H1 (cell line): ENCODE results near the gene CD151. TPM values are rescaled to one million over a fixed set of nuclear protein-coding genes. Genes with fewer than 3 reads are reported as not detected.
A peak's percentile ranks its signal among the peaks of the same experiment; 100 is the strongest.

Experiments
- CTCF ChIA-PET: fragments of 300-600 bp; sonication (Branson Sonifier 250); formaldehyde crosslinking; loops from one replicate; lab custom pipeline; 2021; ENCODE audit not compliant: partially characterized antibody; lab: Charles Lee
- POLR2A ChIA-PET: fragments of 300-600 bp; sonication (Branson Sonifier 250); formaldehyde crosslinking; loops from one replicate; lab custom pipeline; 2021; ENCODE audit warnings: inconsistent platforms; ENCODE audit not compliant: partially characterized antibody; lab: Charles Lee
- DNase-seq, 2 experiments: peaks; one replicate each; pipeline versions ENCODE4 v3.0.0 to v3.0.0-alpha.2; 2010 to 2022; ENCODE audit warnings: low spot score in 2 of 2, low read depth in 1 of 2, mixed read lengths in 1 of 2
- FAIRE-seq: peaks from 2 replicates; lab custom pipeline; 2011; peaks lifted over from hg19 to GRCh38; lab: Jason Lieb, UNC
- H2AFZ ChIP-seq: 2 replicates; pipeline ENCODE4 v1.8.1; 2012; ENCODE audit warnings: low read length, inconsistent platforms
- H2AK5ac ChIP-seq: 2 replicates; pipeline ENCODE4 v1.6.1; 2013; ENCODE audit warnings: low read depth, low read length
- H2BK120ac ChIP-seq: replicated peaks from 2 replicates; pipeline ENCODE3; 2013; ENCODE audit warnings: low read depth, low read length, inconsistent platforms
- H2BK12ac ChIP-seq: 2 replicates; pipeline ENCODE4 v1.6.1; 2013; ENCODE audit warnings: low read depth, low read length
- H2BK15ac ChIP-seq: 2 replicates; pipeline ENCODE4 v1.6.1; 2013; ENCODE audit warnings: low read length
- H2BK20ac ChIP-seq: 2 replicates; pipeline ENCODE4 v1.6.1; 2013; ENCODE audit warnings: low read length
- H2BK5ac ChIP-seq: 2 replicates; pipeline ENCODE4 v1.6.1; 2013; ENCODE audit warnings: low read depth, low read length
- H3K14ac ChIP-seq: 2 replicates; pipeline ENCODE4 v1.6.1; 2013; ENCODE audit warnings: inconsistent platforms; ENCODE audit not compliant: insufficient read length
- H3K18ac ChIP-seq: 2 replicates; pipeline ENCODE4 v1.6.1; 2013; ENCODE audit warnings: low read length; ENCODE audit errors: extremely low read depth
- H3K23ac ChIP-seq: 2 replicates; pipeline ENCODE4 v1.6.1; 2013; ENCODE audit warnings: inconsistent platforms; ENCODE audit not compliant: insufficient read length
- H3K23me2 ChIP-seq: 2 replicates; pipeline ENCODE4 v1.6.1; 2013; ENCODE audit warnings: low read depth, low read length
- H3K27ac ChIP-seq: 2 replicates; pipeline ENCODE4 v1.6.1; 2011; ENCODE audit warnings: low read depth, low read length, inconsistent platforms
- H3K27me3 ChIP-seq, 4 experiments: replicated peaks in 1 of 4; 1 replicate in 1 of 4; 2 replicates in 3 of 4; pipeline versions ENCODE4 v1.6.1 to v1.8.1; 2011 to 2013; ENCODE audit warnings: low read length in 3 of 4, mild to moderate bottlenecking in 3 of 4, inconsistent platforms in 2 of 4, mixed read lengths in 2 of 4, moderate library complexity in 1 of 4; ENCODE audit not compliant: control insufficient read depth in 3 of 4, insufficient read depth in 3 of 4; ENCODE audit errors: extremely low read depth in 1 of 4
- H3K36me3 ChIP-seq, 4 experiments: 2 replicates each; pipeline versions ENCODE4 v1.6.1 to v1.8.1; 2011 to 2013; ENCODE audit warnings: mild to moderate bottlenecking in 4 of 4, low read length in 3 of 4, moderate library complexity in 2 of 4, control low read depth in 1 of 4, inconsistent platforms in 1 of 4; ENCODE audit not compliant: insufficient read depth in 4 of 4, control insufficient read depth in 2 of 4
- H3K4ac ChIP-seq: replicated peaks from 2 replicates; pipeline ENCODE3; 2013; ENCODE audit warnings: low read length, low read depth, mixed read lengths, inconsistent platforms; ENCODE audit not compliant: insufficient read length
- H3K4me1 ChIP-seq, 4 experiments: replicated peaks in 1 of 4; 1 replicate in 1 of 4; 2 replicates in 3 of 4; pipeline versions ENCODE4 v1.6.1 to v1.8.1; 2011 to 2013; ENCODE audit warnings: low read length in 3 of 4, inconsistent platforms in 2 of 4, mixed read lengths in 1 of 4; ENCODE audit not compliant: insufficient read depth in 4 of 4, control insufficient read depth in 3 of 4
- H3K4me2 ChIP-seq, 2 experiments: 2 replicates each; pipeline versions ENCODE4 v1.6.1 to v1.8.1; 2011 to 2013; ENCODE audit warnings: low read depth in 2 of 2, low read length in 2 of 2, control low read depth in 1 of 2, inconsistent platforms in 1 of 2, mild to moderate bottlenecking in 1 of 2; ENCODE audit not compliant: insufficient read depth in 1 of 2
- H3K4me3 ChIP-seq, 4 experiments: fragments of 200-600, 300-600 bp in 1 of 4; sonication (generic), shearing (Covaris generic), sonication (Bioruptor Twin) in 1 of 4; 2 replicates each; pipeline versions ENCODE4 v1.5.1 to v1.8.1; 2011 to 2016; ENCODE audit warnings: low read length in 4 of 4, low read depth in 3 of 4, control low read depth in 2 of 4, inconsistent platforms in 2 of 4, mild to moderate bottlenecking in 2 of 4, mixed read lengths in 1 of 4, moderate library complexity in 1 of 4; ENCODE audit not compliant: insufficient read depth in 2 of 4; ENCODE audit errors: extremely low read depth in 1 of 4
- H3K56ac ChIP-seq: replicated peaks from 2 replicates; pipeline ENCODE3; 2013; ENCODE audit warnings: low read depth, mild to moderate bottlenecking, mixed read lengths, low read length, inconsistent platforms; ENCODE audit not compliant: insufficient read length
- H3K79me1 ChIP-seq: 2 replicates; pipeline ENCODE4 v1.6.1; 2013; ENCODE audit warnings: low read depth, low read length, control low read depth
- H3K79me2 ChIP-seq, 2 experiments: 2 replicates each; pipeline versions ENCODE4 v1.6.1 to v1.8.1; 2012 to 2013; ENCODE audit warnings: low read length in 2 of 2, mild to moderate bottlenecking in 2 of 2, inconsistent platforms in 1 of 2; ENCODE audit not compliant: insufficient read depth in 2 of 2, control insufficient read depth in 1 of 2
- H3K9ac ChIP-seq, 4 experiments: replicated peaks in 1 of 4; 1 replicate in 1 of 4; 2 replicates in 3 of 4; pipeline versions ENCODE4 v1.6.1 to v1.8.1; 2011 to 2013; ENCODE audit warnings: low read depth in 3 of 4, low read length in 3 of 4, control low read depth in 2 of 4, mild to moderate bottlenecking in 2 of 4, moderate library complexity in 2 of 4, inconsistent platforms in 1 of 4; ENCODE audit errors: extremely low read depth in 1 of 4
- H3K9me3 ChIP-seq, 2 experiments: 2 replicates each; pipeline versions ENCODE4 v1.6.1 to v1.8.1; 2012 to 2013; ENCODE audit warnings: mild to moderate bottlenecking in 2 of 2, moderate library complexity in 2 of 2, control low read depth in 1 of 2, inconsistent platforms in 1 of 2, low read depth in 1 of 2, low read length in 1 of 2, mixed read lengths in 1 of 2; ENCODE audit not compliant: insufficient read depth in 2 of 2
- H4K20me1 ChIP-seq, 2 experiments: replicated peaks in 1 of 2; 2 replicates each; pipeline versions ENCODE3 to v1.8.1; 2011 to 2013; ENCODE audit warnings: inconsistent platforms in 2 of 2, low read length in 2 of 2, mild to moderate bottlenecking in 1 of 2; ENCODE audit not compliant: insufficient read depth in 2 of 2, control insufficient read depth in 1 of 2
- H4K5ac ChIP-seq: 2 replicates; pipeline ENCODE4 v1.6.1; 2013; ENCODE audit warnings: low read length, low read depth, mixed read lengths, inconsistent platforms; ENCODE audit not compliant: insufficient read length
- H4K8ac ChIP-seq: 2 replicates; pipeline ENCODE4 v1.8.0; 2013; ENCODE audit warnings: mild to moderate bottlenecking, moderate library complexity, low read length, inconsistent platforms; ENCODE audit not compliant: insufficient read depth; ENCODE audit errors: extremely low read depth
- H4K91ac ChIP-seq: replicated peaks from 2 replicates; pipeline ENCODE3; 2013; ENCODE audit warnings: low read length, mixed read lengths, inconsistent platforms; ENCODE audit not compliant: insufficient read length
- POLR2A ChIP-seq, 2 experiments: IDR thresholded peaks; 1 replicate in 1 of 2; 2 replicates in 1 of 2; pipeline ENCODE4 v1.6.1; 2011; ENCODE audit warnings: low read depth in 2 of 2, low read length in 2 of 2, mild to moderate bottlenecking in 2 of 2; ENCODE audit errors: control extremely low read depth in 1 of 2
- POLR2AphosphoS5 ChIP-seq: IDR thresholded peaks from 2 replicates; pipeline ENCODE4 v1.6.1; 2011; ENCODE audit warnings: low read depth, low read length
- SP2 ChIP-seq: IDR thresholded peaks from 2 replicates; pipeline ENCODE4 v1.6.1; 2012; ENCODE audit warnings: mild to moderate bottlenecking, low read length, inconsistent platforms
- WGBS, 2 experiments: shearing (Covaris generic) in 1 of 2; methylation state at CpG; one replicate each; pipeline versions ENCODE4 v1.1.6 to v1.1.7; 2013 to 2015; ENCODE audit warnings: low lambda C conversion rate in 2 of 2, mixed read lengths in 2 of 2, inconsistent platforms in 1 of 2, low coverage in 1 of 2, missing lambda C conversion rate in 1 of 2; ENCODE audit not compliant: insufficient replicate concordance in 2 of 2, insufficient coverage in 1 of 2, insufficient read length in 1 of 2; ENCODE audit errors: extremely low coverage in 1 of 2, missing lambda C conversion rate in 1 of 2; 5-methylcytosine and 5-hydroxymethylcytosine counted together
- polyA plus RNA-seq, 7 experiments: library from polyadenylated mRNA; depleted of rRNA in 3 of 7; stranded (reverse) in 5 of 7; unstranded in 2 of 7; fragments of >200 nt in 5 of 7; fragments of 200-250 nt in 2 of 7; gene quantifications; 1 replicate in 5 of 7; 2 replicates in 1 of 7; 4 replicates in 1 of 7; pipeline versions ENCODE4 v1.2.1 to v1.2.3, GENCODE V29; 2011 to 2013; ENCODE audit warnings: missing spikeins in 2 of 7, mixed read lengths in 2 of 7
- total RNA-seq: library from RNA; stranded (reverse); fragmentation: NEBNext Ultra II Directional; extraction: Animal tissue kit (Norgen Biotek cat#: 25700); gene quantifications from 2 replicates; pipeline ENCODE4 v1.2.1, GENCODE V29; 2021

Gene CD151
- total and polyA plus RNA-seq, 2 of the 8 experiments (the other 6 are each of a cell fraction or from before 2014, with no cell fraction given) = 101 to 212 TPM

DNA sequence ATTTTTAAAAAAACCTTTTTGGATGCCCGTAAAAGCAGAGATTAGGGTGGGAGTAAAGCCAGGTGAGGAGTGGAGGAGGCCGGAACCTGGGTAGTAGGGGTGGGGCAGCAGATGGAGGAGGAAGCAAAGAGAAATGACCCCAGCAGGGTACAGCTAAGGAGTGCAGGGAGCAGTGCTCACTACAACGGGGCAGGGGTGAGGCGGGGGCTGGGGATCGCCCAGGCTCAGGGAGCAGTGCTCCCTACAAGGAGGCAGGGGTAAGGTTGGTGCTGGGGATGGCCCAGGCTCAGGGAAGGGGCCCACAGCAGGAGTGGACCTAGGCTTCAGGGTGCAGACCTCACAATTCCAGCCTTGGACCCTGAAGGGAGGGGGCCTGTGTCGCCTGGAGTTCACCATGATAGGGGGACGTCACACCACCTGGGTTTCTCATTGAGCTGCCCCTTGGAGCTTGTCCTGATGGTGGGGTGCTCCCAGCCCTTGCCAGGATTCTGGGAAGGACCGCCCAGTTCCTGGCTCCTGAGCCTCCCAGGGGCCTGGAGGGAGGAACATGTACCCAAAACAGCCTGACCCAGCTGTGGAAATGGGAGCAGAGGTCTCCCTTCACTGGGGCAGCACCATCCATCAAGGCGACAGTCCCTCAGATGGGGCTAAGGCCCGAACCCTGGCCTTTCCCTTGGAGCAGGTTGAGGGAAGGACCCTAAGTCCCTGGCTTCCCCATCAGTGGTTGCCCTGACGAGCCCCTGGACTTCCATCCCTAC is 16.9 kb upstream of the CD151 start:
- Histone ChIP-seq H4K20me1 (peaks cover 10 to 23% of the 10 kb centered on the region in 2 experiments), H3K23ac (no peak overlapping the region), H3K18ac (no peak overlapping the region), H3K9me3 (no peaks in the 10 kb centered on the region), H3K4me2 (no peak overlapping the region), H2AK5ac (no peak overlapping the region), H3K36me3 (peaks cover 16 to 28% (median 25%) of the 10 kb centered on the region in 4 experiments), H3K79me2 (peaks cover 0 to 20% of the 10 kb centered on the region in 2 experiments; a peak in 2 of 4 replicates), H4K5ac (no peak overlapping the region), H3K79me1 (peaks cover under 1% of the 10 kb centered on the region), H3K27me3 (no peaks in the 10 kb centered on the region; a peak in 2 of 7 replicates), H2BK15ac (no peak overlapping the region), H2AFZ (no peak overlapping the region), H3K14ac (no peak overlapping the region), H3K27ac (no peak overlapping the region), H4K91ac (no peak overlapping the region), H3K4ac (no peak overlapping the region), H2BK20ac (no peak overlapping the region), H3K56ac (no peak overlapping the region), H2BK5ac (0 out of 2 replicates have a peak overlapping the region, but pooled peaks have one; percentile 2), H2BK120ac (no peak overlapping the region), H3K23me2 (peaks cover 8% of the 10 kb centered on the region; the same call in 1 of the 2 replicates), H3K4me1 (peaks cover 3 to 19% (median 10%) of the 10 kb centered on the region in 4 experiments; a peak in 6 of 7 replicates), H3K9ac (no peak overlapping the region), H3K4me3 (no peak overlapping the region), H2BK12ac (no peak overlapping the region; the same call in 1 of the 2 replicates), H4K8ac (no peak overlapping the region)
- 88% methylated on average over 11 of the region's 11 CpGs; no CpG with 5 or more reads in 1 of the 2 experiments for WGBS, 2 experiments
- ChIA-PET CTCF (interaction anchor here (0.9 to 1.4 kb wide), 4 partner anchors 11 to 22 kb away, joined by 3 to 5 read pairs (median 4); partner anchors contain the start of gene PIDD1), POLR2A (interaction anchor here (1.7 to 53.0 kb wide), 3 partner anchors 5 to 72 kb away, joined by 4 to 1917 read pairs (median 1917); partner anchors contain the start of genes CD151, CEND1, CRACR2B and PIDD1)
- TF ChIP-seq POLR2A (IDR thresholded peaks at IDR 0.05; ENCODE audit: control extremely low read depth in 1 of 2, low read depth in 2 of 2, low read length in 2 of 2) (peak in 1 of 2 experiments; percentile 33; a peak in 1 of 3 replicates), POLR2AphosphoS5 (peak; percentile 54; the same call in 1 of the 2 replicates), SP2 (no peak)
- DNase-seq = no peak
- FAIRE-seq = no peak
